ENCODE measurements around the gene INO80B.
A peak's percentile ranks its signal among the peaks of the same experiment; 100 is the strongest.

INO80B gene

GRCh38 chr2:74439803-74440377, 15.0 kb upstream of the INO80B start:
- Histone ChIP-seq H3K9ac (ENCODE audit: low read length) (peak overlapping the region; percentile 90), H3K4me2 (ENCODE audit: low read length) (peak overlapping the region; percentile 78), H3K79me2 (ENCODE audit: control insufficient read depth, insufficient read depth, low read length, poor library complexity) (peaks cover 40% of the 10 kb centered on the region), H4K8ac (ENCODE audit: low read depth, low read length) (peak overlapping the region; percentile 86), H2AFZ (ENCODE audit: insufficient read depth, low read length, poor library complexity) (peak overlapping the region; percentile 48), H3K4ac (ENCODE audit: low read depth, low read length) (peak overlapping the region; percentile 84), H4K91ac (ENCODE audit: low read depth, low read length) (peak overlapping the region; percentile 95), H3K4me1 (ENCODE audit: control insufficient read depth in 1 of 2, insufficient read depth in 2 of 2, low read length in 2 of 2) (peaks cover 14 to 17% of the 10 kb centered on the region in 2 experiments), H3K79me1 (ENCODE audit: low read length) (peaks cover 26% of the 10 kb centered on the region), H3K36me3 (ENCODE audit: control insufficient read depth in 1 of 2, insufficient read depth in 2 of 2, low read length in 2 of 2) (peaks cover 19 to 25% of the 10 kb centered on the region in 2 experiments), H3K18ac (ENCODE audit: low read length) (peak overlapping the region; percentile 83), H3K27me3 (ENCODE audit: insufficient read depth, low read length) (no peaks in the 10 kb centered on the region), H2BK120ac (ENCODE audit: insufficient read depth, low read length, poor library complexity) (peak overlapping the region; percentile 73), H2BK12ac (ENCODE audit: low read length) (peak overlapping the region; percentile 15), H2AK5ac (ENCODE audit: low read length) (peak overlapping the region; percentile 82), H3K23ac (ENCODE audit: low read length) (no peak overlapping the region), H2BK5ac (ENCODE audit: low read depth, low read length, poor library complexity) (peak overlapping the region; percentile 83), H4K12ac (ENCODE audit: low read depth, low read length) (peak overlapping the region; percentile 75), H3K27ac (ENCODE audit: low read depth, low read length) (peak overlapping the region; percentile 94), H3K14ac (ENCODE audit: low read length) (peak overlapping the region; percentile 91), H3K4me3 (ENCODE audit: low read depth, low read length) (peak overlapping the region; percentile 72), H3K9me3 (ENCODE audit: insufficient read depth, low read depth, low read length) (no peaks in the 10 kb centered on the region)
- WGBS (ENCODE audit: extremely low coverage, insufficient coverage, insufficient read length), result no CpG with 5 or more reads among the region's 14 CpGs
- no peak for DNase-seq

DNA sequence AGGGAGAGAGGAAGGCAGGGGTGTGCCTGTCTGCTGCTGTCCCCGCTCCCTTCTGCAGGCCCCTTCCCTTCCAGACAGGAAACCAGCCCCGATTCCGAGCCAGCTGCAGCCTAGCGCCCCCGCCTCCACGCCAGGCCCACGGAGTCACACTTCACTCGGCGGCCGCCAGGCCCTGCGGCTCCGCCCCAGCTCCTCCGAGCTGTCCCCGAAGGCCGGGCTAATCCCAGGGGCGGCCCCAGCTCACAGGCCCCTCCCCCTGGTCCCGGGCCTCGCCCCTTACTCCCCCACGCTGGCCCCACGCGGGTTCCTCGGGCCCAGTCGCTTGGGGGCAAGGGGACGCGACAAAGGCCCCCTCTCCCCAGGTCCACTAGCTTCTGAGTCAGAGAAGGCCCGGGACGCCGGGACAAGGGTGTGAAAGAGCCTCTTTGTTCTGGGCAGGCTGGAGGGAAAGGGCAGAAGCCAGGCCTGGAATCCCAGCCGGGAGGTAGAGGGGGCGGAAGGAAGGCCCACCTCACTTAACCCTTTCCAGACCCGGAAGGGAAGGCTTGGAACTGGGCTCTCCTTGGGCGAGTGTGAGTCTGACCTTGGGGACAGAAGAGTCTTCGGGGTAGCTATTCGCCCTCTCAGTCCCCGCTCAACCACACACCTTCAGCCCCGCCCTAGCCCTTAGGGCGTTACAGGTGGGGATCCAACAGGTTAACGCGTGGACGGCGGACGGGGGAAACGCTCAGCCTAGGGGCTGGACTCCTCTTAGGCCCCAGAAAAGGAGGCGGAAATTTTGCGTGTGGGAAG, 14.3 kb upstream of the INO80B start:
- H4K91ac ChIP-seq (ENCODE audit: low read depth, low read length), result peak overlapping the region; percentile 95
- H2BK12ac ChIP-seq (ENCODE audit: low read length), result no peak overlapping the region
- peak overlapping the region; percentile 83 for H3K18ac ChIP-seq (ENCODE audit: low read length)
- H3K79me2 ChIP-seq (ENCODE audit: control insufficient read depth, insufficient read depth, low read length, poor library complexity), result peaks cover 40% of the 10 kb centered on the region
- peak overlapping the region; percentile 78 for H3K4me2 ChIP-seq (ENCODE audit: low read length)
- H3K27me3 ChIP-seq (ENCODE audit: insufficient read depth, low read length), result no peaks in the 10 kb centered on the region
- no peaks in the 10 kb centered on the region for H3K9me3 ChIP-seq (ENCODE audit: insufficient read depth, low read depth, low read length)
- H3K79me1 ChIP-seq (ENCODE audit: low read length), result peaks cover 26% of the 10 kb centered on the region
- H2AK5ac ChIP-seq (ENCODE audit: low read length), result peak overlapping the region; percentile 82
- peak; percentile 64 to 65 for DNase-seq
- no peak overlapping the region for H3K23ac ChIP-seq (ENCODE audit: low read length)
- H2BK120ac ChIP-seq (ENCODE audit: insufficient read depth, low read length, poor library complexity), result peak overlapping the region; percentile 73
- whole genome bisulfite sequencing (ENCODE audit: extremely low coverage, insufficient coverage, insufficient read length), result no CpG with 5 or more reads among the region's 45 CpGs
- H3K4me1 ChIP-seq (ENCODE audit: control insufficient read depth in 1 of 2, insufficient read depth in 2 of 2, low read length in 2 of 2), result peaks cover 14 to 17% of the 10 kb centered on the region in 2 experiments
- H3K36me3 ChIP-seq (ENCODE audit: control insufficient read depth in 1 of 2, insufficient read depth in 2 of 2, low read length in 2 of 2), result peaks cover 18 to 19% of the 10 kb centered on the region in 2 experiments
- H4K8ac ChIP-seq (ENCODE audit: low read depth, low read length), result peak overlapping the region; percentile 86
- H3K4ac ChIP-seq (ENCODE audit: low read depth, low read length), result peak overlapping the region; percentile 84
- H3K9ac ChIP-seq (ENCODE audit: low read length), result peak overlapping the region; percentile 90
- H2AFZ ChIP-seq (ENCODE audit: insufficient read depth, low read length, poor library complexity), result peak overlapping the region; percentile 48
- peak overlapping the region; percentile 75 for H4K12ac ChIP-seq (ENCODE audit: low read depth, low read length)
- peak overlapping the region; percentile 94 for H3K27ac ChIP-seq (ENCODE audit: low read depth, low read length)
- peak overlapping the region; percentile 86 for H2BK5ac ChIP-seq (ENCODE audit: low read depth, low read length, poor library complexity)
- peak overlapping the region; percentile 84 for H3K4me3 ChIP-seq (ENCODE audit: low read depth, low read length)
- peak overlapping the region; percentile 91 for H3K14ac ChIP-seq (ENCODE audit: low read length)

DNA sequence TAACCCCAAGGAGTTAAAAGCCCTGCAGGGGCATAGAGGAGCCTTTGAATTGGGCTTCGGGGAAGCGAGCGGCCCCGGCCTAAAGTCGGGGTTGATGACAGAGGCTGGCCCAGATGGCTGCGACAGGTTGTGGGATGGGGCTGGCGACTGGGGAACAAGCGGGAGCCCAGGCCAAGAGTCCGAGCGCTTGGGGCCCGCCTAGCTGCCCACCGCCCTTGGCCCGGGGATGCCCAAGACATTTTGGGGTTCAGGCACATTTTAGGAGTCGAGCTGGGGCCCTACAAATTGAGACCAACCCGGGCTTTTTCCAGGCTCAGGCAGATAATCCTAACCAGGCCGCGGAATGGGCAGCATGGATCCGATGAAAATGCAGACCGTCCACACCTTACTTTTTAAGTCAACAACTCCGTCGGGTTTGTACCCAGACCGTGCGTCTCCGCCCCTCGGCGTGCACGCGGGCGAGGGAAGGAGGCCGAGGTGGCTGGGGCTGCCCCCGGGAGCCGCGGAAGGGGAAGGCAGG, 13.7 kb upstream of the INO80B start:
- WGBS (ENCODE audit: extremely low coverage, insufficient coverage, insufficient read length), result no CpG with 5 or more reads among the region's 33 CpGs
- peak overlapping the region; percentile 85 for H4K12ac ChIP-seq (ENCODE audit: low read depth, low read length)
- H3K18ac ChIP-seq (ENCODE audit: low read length), result peak overlapping the region; percentile 64

DNA sequence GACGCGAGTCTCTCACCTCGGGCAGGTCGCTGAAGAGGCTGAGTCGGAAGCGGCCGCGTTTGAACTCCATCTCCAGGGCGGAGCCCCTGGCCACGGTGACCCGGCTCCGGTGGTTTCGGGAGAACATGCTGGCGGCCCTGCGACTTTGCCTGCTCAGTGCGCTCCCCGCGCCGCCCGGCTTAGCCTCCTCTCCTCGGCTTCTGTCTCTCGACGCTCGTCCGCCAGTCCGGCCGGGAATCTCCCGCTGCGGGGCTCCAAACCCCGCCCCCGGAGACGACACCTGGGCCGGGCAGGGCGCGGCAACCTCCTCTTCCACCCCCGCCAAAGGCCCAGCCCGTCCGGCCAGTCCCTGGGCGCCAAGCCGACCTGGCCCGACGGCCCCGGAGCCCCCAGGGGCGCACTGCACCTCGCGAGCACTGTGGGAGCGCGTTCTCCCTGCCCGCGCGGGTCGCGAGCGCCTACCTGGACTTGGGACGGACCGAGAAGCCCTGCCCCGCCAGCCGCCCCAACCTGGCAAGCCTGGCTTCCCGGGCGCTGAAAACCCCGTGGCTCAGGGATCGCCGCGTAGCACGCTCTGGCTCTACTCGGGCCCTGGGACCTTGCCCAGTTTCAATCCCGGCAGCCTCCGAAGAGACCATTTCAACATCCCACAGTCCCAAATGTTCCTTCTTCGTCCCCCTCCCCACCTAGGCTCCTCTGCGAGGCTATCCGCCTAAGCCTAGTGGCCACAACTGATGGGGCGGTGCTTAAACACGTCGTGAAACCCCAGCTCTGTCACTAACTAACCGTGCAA, 13.0 kb upstream of the INO80B start, which contains the start of gene RTKN:
TSS of gene RTKN (minus strand) at position 248 of the 793 bp plus-strand sequence. CDS start at position 127, 121 bp downstream.
- Histone ChIP-seq H3K4me3 (ENCODE audit: low read depth, low read length) (peak within 1 kb of the TSS; percentile 84), H4K91ac (ENCODE audit: low read depth, low read length) (peak within 1 kb of the TSS; percentile 80), H3K4ac (ENCODE audit: low read depth, low read length) (peak within 1 kb of the TSS; percentile 51), H2BK5ac (ENCODE audit: low read depth, low read length, poor library complexity) (peak within 1 kb of the TSS; percentile 86), H2BK12ac (ENCODE audit: low read length) (peak within 1 kb of the TSS; percentile 16), H2AFZ (ENCODE audit: insufficient read depth, low read length, poor library complexity) (peak within 1 kb of the TSS; percentile 87), H3K79me2 (ENCODE audit: control insufficient read depth, insufficient read depth, low read length, poor library complexity) (peaks cover 32% of the 10 kb centered on the region), H3K79me1 (ENCODE audit: low read length) (peaks cover 26% of the 10 kb centered on the region), H2AK5ac (ENCODE audit: low read length) (peak within 1 kb of the TSS; percentile 67), H3K23ac (ENCODE audit: low read length) (no peak within 1 kb of the TSS), H3K9me3 (ENCODE audit: insufficient read depth, low read depth, low read length) (no peaks in the 10 kb centered on the region), H3K4me1 (ENCODE audit: control insufficient read depth in 1 of 2, insufficient read depth in 2 of 2, low read length in 2 of 2) (peaks cover 14 to 17% of the 10 kb centered on the region in 2 experiments), H4K12ac (ENCODE audit: low read depth, low read length) (peak within 1 kb of the TSS; percentile 85), H3K18ac (ENCODE audit: low read length) (peak within 1 kb of the TSS; percentile 69), H3K27ac (ENCODE audit: low read depth, low read length) (peak within 1 kb of the TSS; percentile 94), H3K36me3 (ENCODE audit: control insufficient read depth in 1 of 2, insufficient read depth in 2 of 2, low read length in 2 of 2) (peaks cover 5 to 8% of the 10 kb centered on the region in 2 experiments), H4K8ac (ENCODE audit: low read depth, low read length) (peak within 1 kb of the TSS; percentile 86), H3K14ac (ENCODE audit: low read length) (peak within 1 kb of the TSS; percentile 79), H3K4me2 (ENCODE audit: low read length) (peak within 1 kb of the TSS; percentile 78), H2BK120ac (ENCODE audit: insufficient read depth, low read length, poor library complexity) (peak within 1 kb of the TSS; percentile 72), H3K27me3 (ENCODE audit: insufficient read depth, low read length) (no peaks in the 10 kb centered on the region), H3K9ac (ENCODE audit: low read length) (peak within 1 kb of the TSS; percentile 81)
- WGBS (ENCODE audit: extremely low coverage, insufficient coverage, insufficient read length), result no CpG with 5 or more reads among the region's 75 CpGs
- DNase-seq, result peak; percentile 83

More for the DNA sequence above, 13.7 kb upstream of the INO80B start:
- peak overlapping the region; percentile 50 for H3K4ac ChIP-seq (ENCODE audit: low read depth, low read length)
- H3K4me1 ChIP-seq (ENCODE audit: control insufficient read depth in 1 of 2, insufficient read depth in 2 of 2, low read length in 2 of 2), result peaks cover 14 to 17% of the 10 kb centered on the region in 2 experiments
- H3K27me3 ChIP-seq (ENCODE audit: insufficient read depth, low read length), result no peaks in the 10 kb centered on the region
- H3K79me2 ChIP-seq (ENCODE audit: control insufficient read depth, insufficient read depth, low read length, poor library complexity), result peaks cover 36% of the 10 kb centered on the region
- H3K23ac ChIP-seq (ENCODE audit: low read length), result no peak overlapping the region
- peak overlapping the region; percentile 87 for H2AFZ ChIP-seq (ENCODE audit: insufficient read depth, low read length, poor library complexity)
- H3K27ac ChIP-seq (ENCODE audit: low read depth, low read length), result peak overlapping the region; percentile 94
- peak overlapping the region; percentile 81 for H3K9ac ChIP-seq (ENCODE audit: low read length)
- H2BK120ac ChIP-seq (ENCODE audit: insufficient read depth, low read length, poor library complexity), result peak overlapping the region; percentile 45
- DNase-seq, result no peak
- peak overlapping the region; percentile 84 for H3K4me3 ChIP-seq (ENCODE audit: low read depth, low read length)
- peak overlapping the region; percentile 79 for H3K14ac ChIP-seq (ENCODE audit: low read length)
- no peaks in the 10 kb centered on the region for H3K9me3 ChIP-seq (ENCODE audit: insufficient read depth, low read depth, low read length)
- no peak overlapping the region for H2BK12ac ChIP-seq (ENCODE audit: low read length)
- H4K8ac ChIP-seq (ENCODE audit: low read depth, low read length), result peak overlapping the region; percentile 78
- peaks cover 11 to 14% of the 10 kb centered on the region in 2 experiments for H3K36me3 ChIP-seq (ENCODE audit: control insufficient read depth in 1 of 2, insufficient read depth in 2 of 2, low read length in 2 of 2)
- peak overlapping the region; percentile 80 for H4K91ac ChIP-seq (ENCODE audit: low read depth, low read length)
- peak overlapping the region; percentile 86 for H2BK5ac ChIP-seq (ENCODE audit: low read depth, low read length, poor library complexity)
- peaks cover 26% of the 10 kb centered on the region for H3K79me1 ChIP-seq (ENCODE audit: low read length)
- H3K4me2 ChIP-seq (ENCODE audit: low read length), result peak overlapping the region; percentile 78
- H2AK5ac ChIP-seq (ENCODE audit: low read length), result peak overlapping the region; percentile 67
